GM23338 (cell line): ENCODE measurements around the gene PLCG2.

Experiments used
- CREB1 ChIP-seq: fragments of 250-450 bp; sonication (Bioruptor Pico); IDR thresholded peaks from 2 replicates; pipeline ENCODE4 v1.5.0; 2020; ENCODE audit warnings: low read depth, mild to moderate bottlenecking, moderate library complexity
- JUNB ChIP-seq: IDR thresholded peaks from one replicate; pipeline ENCODE4 v1.6.1; 2016; ENCODE audit warnings: antibody characterized with exemption; ENCODE audit not compliant: unreplicated experiment
- POLR2AphosphoS5 ChIP-seq: IDR thresholded peaks from 2 replicates; pipeline ENCODE4 v1.6.1; 2016; ENCODE audit warnings: antibody characterized with exemption, low read depth
- TF ChIP-seq, protein P1 (sequence below), 2 experiments: fragments of 200-600 bp in 1 of 2; sonication (generic) in 1 of 2; conservative IDR thresholded peaks; 2 replicates each; pipeline versions ENCODE4 v1.5.1 to v1.6.1; 2016 to 2017; ENCODE audit warnings: antibody characterized with exemption in 2 of 2, low read depth in 2 of 2, mild to moderate bottlenecking in 2 of 2, moderate library complexity in 1 of 2
- TF ChIP-seq, protein P2 (sequence below): IDR thresholded peaks from one replicate; pipeline ENCODE4 v1.6.1; 2018; ENCODE audit warnings: antibody characterized with exemption; ENCODE audit not compliant: unreplicated experiment

DNA sequence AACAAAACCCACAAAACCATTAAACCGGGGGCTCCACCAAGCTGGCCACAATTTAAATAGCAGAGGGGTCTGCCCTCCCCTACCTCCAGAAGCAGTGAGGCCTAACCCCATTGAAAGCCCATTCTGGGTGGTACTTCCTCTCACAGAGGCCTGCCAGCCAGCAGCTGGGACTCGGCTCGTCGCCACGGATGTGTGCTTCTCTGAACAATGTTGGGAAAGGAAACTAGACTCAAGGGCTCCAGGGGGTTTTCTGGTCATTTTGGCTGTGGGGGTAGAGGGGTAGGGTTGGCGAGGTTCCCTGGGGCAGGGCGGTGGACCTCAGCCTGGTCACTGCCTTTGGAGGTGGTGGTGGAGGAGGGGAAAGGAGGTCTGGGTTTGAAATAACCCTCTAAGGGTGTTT is 4.7 kb upstream of the PLCG2 start:
- TF ChIP-seq, protein P1, sequence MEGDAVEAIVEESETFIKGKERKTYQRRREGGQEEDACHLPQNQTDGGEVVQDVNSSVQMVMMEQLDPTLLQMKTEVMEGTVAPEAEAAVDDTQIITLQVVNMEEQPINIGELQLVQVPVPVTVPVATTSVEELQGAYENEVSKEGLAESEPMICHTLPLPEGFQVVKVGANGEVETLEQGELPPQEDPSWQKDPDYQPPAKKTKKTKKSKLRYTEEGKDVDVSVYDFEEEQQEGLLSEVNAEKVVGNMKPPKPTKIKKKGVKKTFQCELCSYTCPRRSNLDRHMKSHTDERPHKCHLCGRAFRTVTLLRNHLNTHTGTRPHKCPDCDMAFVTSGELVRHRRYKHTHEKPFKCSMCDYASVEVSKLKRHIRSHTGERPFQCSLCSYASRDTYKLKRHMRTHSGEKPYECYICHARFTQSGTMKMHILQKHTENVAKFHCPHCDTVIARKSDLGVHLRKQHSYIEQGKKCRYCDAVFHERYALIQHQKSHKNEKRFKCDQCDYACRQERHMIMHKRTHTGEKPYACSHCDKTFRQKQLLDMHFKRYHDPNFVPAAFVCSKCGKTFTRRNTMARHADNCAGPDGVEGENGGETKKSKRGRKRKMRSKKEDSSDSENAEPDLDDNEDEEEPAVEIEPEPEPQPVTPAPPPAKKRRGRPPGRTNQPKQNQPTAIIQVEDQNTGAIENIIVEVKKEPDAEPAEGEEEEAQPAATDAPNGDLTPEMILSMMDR (conservative IDR thresholded peaks at IDR 0.05; ENCODE audit: low read depth in 2 of 2): no peak
- TF ChIP-seq, protein P2, sequence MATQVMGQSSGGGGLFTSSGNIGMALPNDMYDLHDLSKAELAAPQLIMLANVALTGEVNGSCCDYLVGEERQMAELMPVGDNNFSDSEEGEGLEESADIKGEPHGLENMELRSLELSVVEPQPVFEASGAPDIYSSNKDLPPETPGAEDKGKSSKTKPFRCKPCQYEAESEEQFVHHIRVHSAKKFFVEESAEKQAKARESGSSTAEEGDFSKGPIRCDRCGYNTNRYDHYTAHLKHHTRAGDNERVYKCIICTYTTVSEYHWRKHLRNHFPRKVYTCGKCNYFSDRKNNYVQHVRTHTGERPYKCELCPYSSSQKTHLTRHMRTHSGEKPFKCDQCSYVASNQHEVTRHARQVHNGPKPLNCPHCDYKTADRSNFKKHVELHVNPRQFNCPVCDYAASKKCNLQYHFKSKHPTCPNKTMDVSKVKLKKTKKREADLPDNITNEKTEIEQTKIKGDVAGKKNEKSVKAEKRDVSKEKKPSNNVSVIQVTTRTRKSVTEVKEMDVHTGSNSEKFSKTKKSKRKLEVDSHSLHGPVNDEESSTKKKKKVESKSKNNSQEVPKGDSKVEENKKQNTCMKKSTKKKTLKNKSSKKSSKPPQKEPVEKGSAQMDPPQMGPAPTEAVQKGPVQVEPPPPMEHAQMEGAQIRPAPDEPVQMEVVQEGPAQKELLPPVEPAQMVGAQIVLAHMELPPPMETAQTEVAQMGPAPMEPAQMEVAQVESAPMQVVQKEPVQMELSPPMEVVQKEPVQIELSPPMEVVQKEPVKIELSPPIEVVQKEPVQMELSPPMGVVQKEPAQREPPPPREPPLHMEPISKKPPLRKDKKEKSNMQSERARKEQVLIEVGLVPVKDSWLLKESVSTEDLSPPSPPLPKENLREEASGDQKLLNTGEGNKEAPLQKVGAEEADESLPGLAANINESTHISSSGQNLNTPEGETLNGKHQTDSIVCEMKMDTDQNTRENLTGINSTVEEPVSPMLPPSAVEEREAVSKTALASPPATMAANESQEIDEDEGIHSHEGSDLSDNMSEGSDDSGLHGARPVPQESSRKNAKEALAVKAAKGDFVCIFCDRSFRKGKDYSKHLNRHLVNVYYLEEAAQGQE: no peak
- TF ChIP-seq POLR2AphosphoS5 (no peak), JUNB (no peak), CREB1 (CRISPR knock-in tag) (no peak)
